T-helper 2 cell (primary cell): ENCODE measurements around the gene CPED1.
"Not testable (repeated sequence)": the region's sequence is repeated elsewhere in the genome, so short reads cannot be mapped to it uniquely, and the experiment has no call there.

Source experiments
- DNase-seq, 5 experiments: peaks; one replicate each; pipeline versions ENCODE4 v3.0.0 to v3.0.0-alpha.2; 2012 to 2022

The CPED1 gene

GRCh38 chr7:121042899-121043298 is 54.4 kb downstream of the CPED1 start:
- no peak for DNase-seq

- no peak for DNase-seq
These were observed 55.1 kb downstream of the CPED1 start for GRCh38 chr7:121043314-121044234.

GRCh38 chr7:121045090-121045489 is 56.6 kb downstream of the CPED1 start:
- no peak for DNase-seq

DNA sequence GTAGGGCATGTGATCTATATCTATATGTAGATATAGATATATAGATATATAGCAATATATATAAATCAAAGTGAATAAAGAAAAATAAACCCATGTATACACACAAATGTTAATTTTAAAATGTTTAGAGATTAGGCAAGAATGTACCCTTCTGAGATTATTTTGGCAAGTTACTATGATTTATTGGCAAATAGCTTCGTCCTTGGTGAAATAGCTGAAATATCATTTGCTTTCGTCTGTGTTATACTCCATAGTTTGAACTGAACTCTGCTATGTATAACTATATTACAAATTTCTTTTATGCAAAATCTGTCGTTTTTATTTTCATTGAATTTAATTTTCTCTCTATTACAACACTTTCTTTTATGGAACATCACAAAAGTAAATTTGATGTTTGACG is 57.5 kb downstream of the CPED1 start:
- no peak for DNase-seq

GRCh38 chr7:121046893-121047468 is 58.5 kb downstream of the CPED1 start:
- DNase-seq: peak in 1 of 5 experiments; percentile 21

GRCh38 chr7:121048195-121048594 is 59.7 kb downstream of the CPED1 start:
- DNase-seq: no peak

DNA sequence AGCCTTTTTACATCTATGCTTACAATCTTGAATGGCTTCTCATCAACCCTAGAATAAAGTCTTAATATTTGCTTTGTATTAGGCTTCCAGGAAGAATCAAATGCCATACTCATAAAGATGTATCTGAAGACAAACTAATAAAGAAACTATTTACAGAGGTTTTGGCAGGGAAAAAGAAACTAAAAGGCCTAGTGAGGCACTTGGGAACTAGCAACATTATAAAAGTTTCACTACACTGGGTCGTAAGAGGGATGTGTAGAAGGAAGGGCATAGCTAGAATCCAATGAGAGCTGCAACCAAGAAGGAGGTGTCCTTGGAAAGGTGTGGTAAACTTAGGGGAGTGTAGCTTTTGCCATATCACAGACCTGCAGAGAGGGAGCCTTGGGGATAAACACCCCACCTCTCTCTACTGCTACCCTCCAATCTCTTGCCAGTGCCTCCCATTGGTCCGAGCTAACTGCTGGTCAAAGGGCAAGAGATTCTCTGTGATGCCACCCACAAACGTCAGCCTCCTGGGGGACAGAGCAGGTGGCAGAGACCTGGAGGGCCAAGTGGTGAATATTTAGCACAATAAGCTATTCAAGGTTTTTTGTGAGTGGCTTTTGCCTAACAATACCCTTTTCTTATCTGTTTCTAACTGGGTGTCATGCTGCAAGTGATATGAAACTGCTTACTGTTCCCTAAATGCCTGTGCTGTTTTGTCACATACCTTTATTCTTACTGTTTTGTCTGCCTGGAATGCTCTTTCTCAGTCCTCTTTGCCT is 60.7 kb downstream of the CPED1 start:
- no peak for DNase-seq

DNA sequence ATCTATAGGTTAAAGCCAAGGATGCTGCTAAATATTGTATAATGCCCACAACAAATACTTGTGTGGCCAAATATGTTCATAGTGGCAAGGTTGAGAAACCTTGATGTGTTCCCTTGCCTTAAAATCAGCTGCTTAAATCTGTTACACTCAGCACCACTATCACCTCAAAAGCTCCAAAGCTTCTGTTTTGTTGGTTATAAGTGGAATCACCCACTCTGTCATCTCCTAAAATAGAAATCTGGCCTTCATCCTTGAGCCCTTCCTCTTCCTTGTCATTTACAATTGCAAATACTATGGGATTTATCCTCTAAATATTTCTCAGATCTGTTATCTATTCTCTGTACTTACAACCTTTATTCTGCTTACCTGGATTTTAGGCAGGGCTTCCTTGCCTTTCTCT is 61.4 kb downstream of the CPED1 start:
- no peak for DNase-seq

- DNase-seq: no peak
These were observed 64.7 kb downstream of the CPED1 start for GRCh38 chr7:121053219-121053618.

DNA sequence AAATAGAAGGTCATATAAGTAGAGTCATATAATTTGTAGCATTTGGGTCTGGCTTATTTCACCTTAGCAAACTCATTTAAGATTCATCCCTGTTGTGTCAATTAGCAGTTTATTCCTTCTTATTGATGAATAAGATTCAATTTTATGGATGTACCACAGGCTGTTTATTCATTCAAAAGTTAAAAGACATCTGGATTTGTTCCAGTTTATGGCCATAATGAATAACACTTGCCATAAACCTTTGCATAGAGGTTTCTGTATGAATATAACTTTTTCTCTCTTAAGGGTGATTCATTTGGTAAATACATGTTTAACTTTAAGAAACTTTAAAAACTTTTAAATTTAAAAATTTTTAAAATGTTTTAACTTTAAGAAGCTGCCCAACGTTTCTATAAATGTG is 66.4 kb downstream of the CPED1 start:
- no peak for DNase-seq

DNA sequence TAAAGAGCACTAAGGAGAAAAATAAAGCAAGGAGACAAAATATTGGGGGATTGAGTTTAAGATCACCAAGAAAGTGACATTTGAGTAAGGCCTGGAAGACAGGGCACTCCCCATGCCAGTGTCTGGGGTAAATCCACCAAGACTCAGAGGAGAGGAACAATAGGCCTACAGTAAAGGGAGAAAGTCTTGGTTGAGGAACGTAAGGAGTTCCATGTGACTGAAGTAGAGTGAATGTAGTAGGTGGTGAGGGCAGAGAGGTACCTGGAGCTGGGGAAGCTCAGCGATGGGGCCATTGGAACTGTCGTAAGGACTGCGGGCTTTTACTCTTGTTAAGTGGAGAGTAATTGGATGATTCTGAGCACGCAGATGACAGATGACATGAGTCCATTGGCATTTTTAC is 69.4 kb downstream of the CPED1 start:
- no peak for DNase-seq

GRCh38 chr7:121058975-121059374 is 70.5 kb downstream of the CPED1 start:
- DNase-seq: no peak

GRCh38 chr7:121059979-121060509 is 71.5 kb downstream of the CPED1 start:
- DNase-seq: not testable (repeated sequence)

GRCh38 chr7:121061677-121062582 is 73.4 kb downstream of the CPED1 start:
- DNase-seq: no peak

DNA sequence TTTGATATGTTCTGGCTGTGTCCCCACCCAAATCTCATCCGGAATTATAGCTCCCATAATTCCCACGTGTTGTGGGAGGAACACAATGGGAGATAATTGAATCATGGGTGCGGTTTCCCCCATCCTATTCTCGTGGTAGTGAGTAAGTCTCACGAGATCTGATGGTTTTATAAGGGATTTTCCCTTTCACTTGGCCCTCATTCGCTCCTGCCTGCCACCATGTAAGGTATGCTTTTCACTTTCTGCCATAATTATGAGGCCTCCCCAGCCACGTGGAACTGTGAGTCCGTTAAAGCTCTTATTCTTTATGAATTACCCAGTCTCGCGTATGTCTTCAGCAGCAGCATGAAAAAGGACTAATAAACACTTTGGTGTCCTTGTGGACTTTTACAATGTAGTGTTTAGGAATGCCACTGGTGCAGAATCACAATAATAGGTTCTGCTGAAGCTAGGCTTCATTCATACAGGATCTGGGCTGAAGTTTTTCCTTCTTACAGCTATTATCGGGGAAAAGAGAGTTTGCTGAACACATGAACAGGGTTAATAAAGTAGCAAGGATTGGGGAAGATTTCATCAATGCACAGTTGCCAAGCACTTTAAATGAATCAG is 74.3 kb downstream of the CPED1 start:
- no peak for DNase-seq

GRCh38 chr7:121067717-121068116 is 79.2 kb downstream of the CPED1 start:
- not testable (repeated sequence) for DNase-seq

DNA sequence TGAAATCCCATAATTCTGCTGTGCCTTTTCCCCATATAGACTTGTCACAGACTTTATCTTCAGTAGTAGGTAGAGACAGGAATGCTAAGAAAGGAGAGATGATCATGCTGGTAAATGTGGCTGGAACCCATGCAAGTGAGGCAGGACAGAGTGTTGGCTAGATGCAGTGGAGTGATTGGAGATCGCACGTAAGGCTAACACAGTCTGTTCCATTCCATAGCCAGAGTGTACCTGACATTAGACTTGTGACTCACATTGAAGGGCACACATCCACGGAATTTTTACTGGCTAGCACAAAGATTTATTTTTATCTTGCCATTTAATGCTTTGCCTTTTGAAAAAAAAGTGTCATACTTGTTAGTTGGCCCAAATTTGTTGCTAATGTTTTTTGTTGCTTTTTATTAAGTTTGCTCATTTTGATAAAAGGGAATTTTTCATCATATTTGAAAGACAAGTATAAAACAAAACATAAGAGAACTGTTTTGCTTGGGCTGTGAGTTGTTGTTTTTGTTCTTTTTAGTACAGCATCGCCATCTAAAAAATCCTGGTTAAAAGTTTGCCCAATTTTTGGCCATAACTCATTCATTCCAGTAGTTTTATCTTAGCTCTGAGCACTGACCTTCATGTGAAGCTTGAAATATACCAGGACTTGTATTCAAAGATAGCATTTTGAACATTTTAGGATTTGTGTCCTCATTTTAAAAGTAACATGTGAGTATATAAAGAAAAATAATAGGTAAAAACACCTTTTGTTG is 81.0 kb downstream of the CPED1 start:
- DNase-seq: no peak

DNA sequence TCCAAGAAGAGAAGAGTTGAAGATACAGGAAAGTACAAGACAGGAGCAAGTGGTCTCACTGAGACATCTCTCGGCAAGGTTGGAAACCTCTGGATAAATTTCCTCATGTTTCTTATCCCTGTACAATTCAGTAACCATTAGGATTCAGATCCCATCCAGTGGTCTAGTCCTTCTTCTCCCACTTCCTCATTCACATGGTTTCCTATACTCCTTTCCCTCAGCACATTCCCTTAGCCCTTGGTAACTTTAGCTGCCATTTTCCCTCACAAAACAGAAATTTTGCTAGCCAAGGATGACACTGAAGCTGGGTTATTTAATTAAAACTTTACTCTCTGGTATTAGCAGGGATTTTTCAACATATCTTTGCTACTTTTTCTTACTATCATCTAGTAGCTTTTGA is 82.6 kb downstream of the CPED1 start:
- no peak for DNase-seq

GRCh38 chr7:121071662-121072061 is 83.2 kb downstream of the CPED1 start:
- no peak for DNase-seq

DNA sequence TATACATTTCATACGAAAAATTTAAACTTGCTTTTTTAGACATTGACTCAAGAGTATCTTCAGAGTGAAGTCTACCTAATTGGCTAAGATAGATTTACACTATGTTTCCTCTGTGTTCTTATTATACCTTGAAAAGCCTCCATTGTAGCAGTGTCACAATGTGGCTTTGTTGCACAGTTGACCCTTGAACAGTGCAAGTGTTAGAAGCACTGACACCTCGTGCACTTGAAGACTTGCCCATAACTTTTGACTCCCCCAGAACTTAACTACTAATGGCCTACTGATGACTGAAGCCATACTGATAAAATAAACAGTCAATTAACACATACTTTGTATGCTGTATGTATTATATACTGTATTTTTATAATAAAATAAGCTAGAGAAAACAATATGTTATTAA is 84.3 kb downstream of the CPED1 start:
- no peak for DNase-seq
